ENCODE data around the gene RPP30.

DNA sequence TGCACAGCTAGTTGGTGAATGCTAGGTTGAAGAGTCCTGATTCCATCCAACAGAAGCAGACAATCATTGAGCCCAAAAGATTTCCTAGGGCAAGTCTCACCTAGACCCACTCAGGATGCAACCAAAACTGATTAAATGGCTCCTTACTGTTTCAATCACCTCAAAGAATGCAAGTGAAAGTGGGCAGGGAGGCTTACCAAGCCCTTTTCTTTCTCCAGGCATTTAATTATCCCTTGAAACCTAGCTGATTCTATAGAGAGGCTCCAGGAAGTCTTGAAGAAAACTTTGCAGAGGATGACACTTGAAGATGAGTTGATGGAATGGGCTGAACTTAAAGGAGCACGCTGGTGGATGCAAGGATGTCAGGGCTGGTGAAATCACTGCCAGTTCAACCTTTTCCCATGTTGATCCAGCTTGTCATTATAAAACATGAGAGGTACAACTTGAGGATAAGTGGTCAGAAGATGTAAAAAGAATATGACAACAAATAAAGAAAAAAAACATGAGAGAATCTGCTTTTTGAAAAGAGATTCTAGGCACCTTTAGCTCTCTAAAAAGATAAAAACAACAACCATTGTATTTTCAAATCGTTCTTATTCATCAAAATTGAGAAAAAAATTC, 51.4 kb downstream of the RPP30 start:
- TF ChIP-seq, protein P1, sequence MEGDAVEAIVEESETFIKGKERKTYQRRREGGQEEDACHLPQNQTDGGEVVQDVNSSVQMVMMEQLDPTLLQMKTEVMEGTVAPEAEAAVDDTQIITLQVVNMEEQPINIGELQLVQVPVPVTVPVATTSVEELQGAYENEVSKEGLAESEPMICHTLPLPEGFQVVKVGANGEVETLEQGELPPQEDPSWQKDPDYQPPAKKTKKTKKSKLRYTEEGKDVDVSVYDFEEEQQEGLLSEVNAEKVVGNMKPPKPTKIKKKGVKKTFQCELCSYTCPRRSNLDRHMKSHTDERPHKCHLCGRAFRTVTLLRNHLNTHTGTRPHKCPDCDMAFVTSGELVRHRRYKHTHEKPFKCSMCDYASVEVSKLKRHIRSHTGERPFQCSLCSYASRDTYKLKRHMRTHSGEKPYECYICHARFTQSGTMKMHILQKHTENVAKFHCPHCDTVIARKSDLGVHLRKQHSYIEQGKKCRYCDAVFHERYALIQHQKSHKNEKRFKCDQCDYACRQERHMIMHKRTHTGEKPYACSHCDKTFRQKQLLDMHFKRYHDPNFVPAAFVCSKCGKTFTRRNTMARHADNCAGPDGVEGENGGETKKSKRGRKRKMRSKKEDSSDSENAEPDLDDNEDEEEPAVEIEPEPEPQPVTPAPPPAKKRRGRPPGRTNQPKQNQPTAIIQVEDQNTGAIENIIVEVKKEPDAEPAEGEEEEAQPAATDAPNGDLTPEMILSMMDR (IDR thresholded peaks at IDR 0.05): no peak
- TF ChIP-seq POLR2A (IDR thresholded peaks at IDR 0.05): no peak

All from right lobe of liver (tissue), 4 donors.